Suprapubic skin (tissue), 3 donors: ENCODE measurements around the gene MAGEF1.

Experiments used
- CTCF ChIP-seq, 2 donors: fragments of 200-600 bp in 1 of 2; fragments of 450-650 bp in 1 of 2; sonication (generic) in 1 of 2; IDR thresholded peaks; one replicate each; pipeline ENCODE4 v1.5.1; 2016 to 2019; ENCODE audit warnings: antibody characterized with exemption in 2 of 2, mild to moderate bottlenecking in 1 of 2, moderate library complexity in 1 of 2
- EP300 ChIP-seq: sonication (generic); formaldehyde crosslinking; IDR thresholded peaks from one replicate; pipeline ENCODE4 v1.6.1; 2017; ENCODE audit warnings: antibody characterized with exemption

- TF ChIP-seq CTCF (IDR thresholded peaks at IDR 0.05) (no peak), EP300 (no peak)
Observed at GRCh38 chr3:184746131-184747120, 34.6 kb upstream of the MAGEF1 start.
